Panc1 (cell line): Measurements from ENCODE around the gene VAMP2. TPM values are rescaled to one million over a fixed set of nuclear protein-coding genes. Genes with fewer than 3 reads are reported as not detected.

Experiments
- ATAC-seq: fragments of 200-7000 bp; cut with Tn5 transposase; 2 replicates; pipeline ENCODE4 v1.9.1; 2020; ENCODE audit warnings: mild to moderate bottlenecking, moderate library complexity
- BruUV-seq: library from RNA; stranded (reverse); fragments of 400-500 nt; replicated peaks from 2 replicates; lab custom pipeline; 2021; lab: Mats Ljungman, UMichigan
- CTCF ChIA-PET: fragments of 300-600 bp; sonication (Branson Sonifier 250); formaldehyde crosslinking; loops from one replicate; lab custom pipeline; 2022; ENCODE audit warnings: antibody characterized with exemption; lab: Charles Lee
- POLR2A ChIA-PET: fragments of 300-600 bp; sonication (Branson Sonifier 250); formaldehyde crosslinking; loops from one replicate; lab custom pipeline; 2022; ENCODE audit warnings: antibody characterized with exemption; lab: Charles Lee
- DNase-seq: peaks from one replicate; pipeline ENCODE4 v3.0.0-alpha.2; 2010; ENCODE audit warnings: low read depth, low spot score
- H3K27ac ChIP-seq: 2 replicates; pipeline ENCODE4 v1.5.1; 2011; ENCODE audit warnings: mild to moderate bottlenecking, low read length, inconsistent platforms
- H3K27me3 ChIP-seq: fragments of 200-500 bp; sonication (Bioruptor generic); 2 replicates; pipeline ENCODE4 v1.6.0; 2014; ENCODE audit warnings: low read length, inconsistent platforms; ENCODE audit not compliant: control insufficient read depth, insufficient read depth
- H3K36me3 ChIP-seq: fragments of 200-500 bp; sonication (Bioruptor generic); 2 replicates; pipeline ENCODE4 v1.5.1; 2014; ENCODE audit warnings: inconsistent platforms, mild to moderate bottlenecking, low read length, moderate library complexity; ENCODE audit not compliant: control insufficient read depth, insufficient read depth
- H3K4me1 ChIP-seq: 2 replicates; pipeline ENCODE4 v1.5.1; 2011; ENCODE audit warnings: inconsistent platforms, mild to moderate bottlenecking, low read length, moderate library complexity; ENCODE audit not compliant: control insufficient read depth, insufficient read depth
- H3K4me3 ChIP-seq, 2 experiments: 2 replicates each; pipeline ENCODE4 v1.5.1; 2011 to 2012; ENCODE audit warnings: low read depth in 2 of 2, low read length in 2 of 2, mild to moderate bottlenecking in 2 of 2, inconsistent platforms in 1 of 2, moderate library complexity in 1 of 2
- H3K9me3 ChIP-seq: fragments of 200-500 bp; sonication (Bioruptor generic); 2 replicates; pipeline ENCODE4 v1.5.1; 2014; ENCODE audit warnings: low read depth, mild to moderate bottlenecking, inconsistent platforms, low read length, moderate library complexity; ENCODE audit not compliant: control insufficient read depth, insufficient read depth
- POLR2AphosphoS5 ChIP-seq: IDR thresholded peaks from 2 replicates; pipeline ENCODE4 v1.6.1; 2012; ENCODE audit warnings: mild to moderate bottlenecking, low read depth, low read length, moderate library complexity
- SIN3A ChIP-seq: IDR thresholded peaks from 2 replicates; pipeline ENCODE4 v1.6.1; 2012; ENCODE audit warnings: low read depth, mild to moderate bottlenecking, low read length, moderate library complexity, borderline replicate concordance; ENCODE audit not compliant: insufficient read depth
- TCF7L2 ChIP-seq: IDR thresholded peaks from 2 replicates; pipeline ENCODE4 v1.6.1; 2011; ENCODE audit warnings: mild to moderate bottlenecking, low read depth, low read length, inconsistent platforms
- in situ Hi-C: cut with HindIII; loops from 2 replicates; pipeline ENCODE4 v1.10.0; 2016; ENCODE audit warnings: low sequenced_read_pairs, low pct_unique_long_range_greater_than_20kb
- intact Hi-C: fragments of 100-400 bp; cut with micrococcal nuclease; formaldehyde crosslinking; loops from one replicate; pipeline ENCODE4 v1.10.0; 2022; ENCODE audit not compliant: unreplicated experiment
- total RNA-seq: library from RNA; stranded (reverse); gene quantifications from one replicate; pipeline ENCODE4 v1.2.1, GENCODE V29; 2021; ENCODE audit not compliant: unreplicated experiment
- TF ChIP-seq, protein P1 (sequence below), 2 experiments: IDR thresholded peaks; 2 replicates each; pipeline ENCODE4 v1.6.1; 2011 to 2012; ENCODE audit warnings: low read depth in 2 of 2, control low read depth in 1 of 2, low read length in 1 of 2, mild to moderate bottlenecking in 1 of 2, moderate library complexity in 1 of 2; ENCODE audit not compliant: insufficient read depth in 1 of 2
- TF ChIP-seq, protein P2 (sequence below): fragments of 450-650 bp; IDR thresholded peaks from 2 replicates; pipeline ENCODE4 v1.5.1; 2017; ENCODE audit warnings: mild to moderate bottlenecking

VAMP2 gene
- total RNA-seq, 1 experiment from 2014 or later: 28.6 TPM

- CTCF ChIA-PET: no interaction called here
Measured at GRCh38 chr17:8142158-8142886, 20.4 kb downstream of the VAMP2 start.

GRCh38 chr17:8141741-8142140 lies 21.0 kb downstream of the VAMP2 start:
- TF ChIP-seq SIN3A (no peak), POLR2AphosphoS5 (no peak), TCF7L2 (no peak)
- TF ChIP-seq, protein P1, sequence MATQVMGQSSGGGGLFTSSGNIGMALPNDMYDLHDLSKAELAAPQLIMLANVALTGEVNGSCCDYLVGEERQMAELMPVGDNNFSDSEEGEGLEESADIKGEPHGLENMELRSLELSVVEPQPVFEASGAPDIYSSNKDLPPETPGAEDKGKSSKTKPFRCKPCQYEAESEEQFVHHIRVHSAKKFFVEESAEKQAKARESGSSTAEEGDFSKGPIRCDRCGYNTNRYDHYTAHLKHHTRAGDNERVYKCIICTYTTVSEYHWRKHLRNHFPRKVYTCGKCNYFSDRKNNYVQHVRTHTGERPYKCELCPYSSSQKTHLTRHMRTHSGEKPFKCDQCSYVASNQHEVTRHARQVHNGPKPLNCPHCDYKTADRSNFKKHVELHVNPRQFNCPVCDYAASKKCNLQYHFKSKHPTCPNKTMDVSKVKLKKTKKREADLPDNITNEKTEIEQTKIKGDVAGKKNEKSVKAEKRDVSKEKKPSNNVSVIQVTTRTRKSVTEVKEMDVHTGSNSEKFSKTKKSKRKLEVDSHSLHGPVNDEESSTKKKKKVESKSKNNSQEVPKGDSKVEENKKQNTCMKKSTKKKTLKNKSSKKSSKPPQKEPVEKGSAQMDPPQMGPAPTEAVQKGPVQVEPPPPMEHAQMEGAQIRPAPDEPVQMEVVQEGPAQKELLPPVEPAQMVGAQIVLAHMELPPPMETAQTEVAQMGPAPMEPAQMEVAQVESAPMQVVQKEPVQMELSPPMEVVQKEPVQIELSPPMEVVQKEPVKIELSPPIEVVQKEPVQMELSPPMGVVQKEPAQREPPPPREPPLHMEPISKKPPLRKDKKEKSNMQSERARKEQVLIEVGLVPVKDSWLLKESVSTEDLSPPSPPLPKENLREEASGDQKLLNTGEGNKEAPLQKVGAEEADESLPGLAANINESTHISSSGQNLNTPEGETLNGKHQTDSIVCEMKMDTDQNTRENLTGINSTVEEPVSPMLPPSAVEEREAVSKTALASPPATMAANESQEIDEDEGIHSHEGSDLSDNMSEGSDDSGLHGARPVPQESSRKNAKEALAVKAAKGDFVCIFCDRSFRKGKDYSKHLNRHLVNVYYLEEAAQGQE (IDR thresholded peaks at IDR 0.05; ENCODE audit: insufficient read depth in 1 of 2, low read depth in 2 of 2, low read length in 1 of 2): no peak
- TF ChIP-seq, protein P2, sequence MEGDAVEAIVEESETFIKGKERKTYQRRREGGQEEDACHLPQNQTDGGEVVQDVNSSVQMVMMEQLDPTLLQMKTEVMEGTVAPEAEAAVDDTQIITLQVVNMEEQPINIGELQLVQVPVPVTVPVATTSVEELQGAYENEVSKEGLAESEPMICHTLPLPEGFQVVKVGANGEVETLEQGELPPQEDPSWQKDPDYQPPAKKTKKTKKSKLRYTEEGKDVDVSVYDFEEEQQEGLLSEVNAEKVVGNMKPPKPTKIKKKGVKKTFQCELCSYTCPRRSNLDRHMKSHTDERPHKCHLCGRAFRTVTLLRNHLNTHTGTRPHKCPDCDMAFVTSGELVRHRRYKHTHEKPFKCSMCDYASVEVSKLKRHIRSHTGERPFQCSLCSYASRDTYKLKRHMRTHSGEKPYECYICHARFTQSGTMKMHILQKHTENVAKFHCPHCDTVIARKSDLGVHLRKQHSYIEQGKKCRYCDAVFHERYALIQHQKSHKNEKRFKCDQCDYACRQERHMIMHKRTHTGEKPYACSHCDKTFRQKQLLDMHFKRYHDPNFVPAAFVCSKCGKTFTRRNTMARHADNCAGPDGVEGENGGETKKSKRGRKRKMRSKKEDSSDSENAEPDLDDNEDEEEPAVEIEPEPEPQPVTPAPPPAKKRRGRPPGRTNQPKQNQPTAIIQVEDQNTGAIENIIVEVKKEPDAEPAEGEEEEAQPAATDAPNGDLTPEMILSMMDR: no peak
- intact Hi-C loops: no loop called here
- Histone ChIP-seq H3K9me3 (no peaks in the 10 kb centered on the region), H3K4me3 (no peak overlapping the region), H3K27me3 (no peaks in the 10 kb centered on the region), H3K36me3 (no peaks in the 10 kb centered on the region; the same call in 1 of the 2 replicates), H3K27ac (no peak overlapping the region), H3K4me1 (no peaks in the 10 kb centered on the region)
- CTCF ChIA-PET: no interaction called here
- POLR2A ChIA-PET: interaction anchor here (0.6 kb wide), 1 partner anchor 527 kb away, joined by 3 read pairs; the partner anchor contains the start of gene FXR2
- in situ Hi-C loops: no loop called here
- DNase-seq (no peak), ATAC-seq (no peak)
- no TSS peak for BruUV-seq

More at GRCh38 chr17:8142158-8142886, 20.4 kb downstream of the VAMP2 start:
- no TSS peak for BruUV-seq
- intact Hi-C loops: no loop called here
- Histone ChIP-seq H3K9me3 (no peaks in the 10 kb centered on the region), H3K27ac (no peak overlapping the region), H3K36me3 (no peaks in the 10 kb centered on the region; the same call in 1 of the 2 replicates), H3K27me3 (no peaks in the 10 kb centered on the region), H3K4me1 (no peaks in the 10 kb centered on the region), H3K4me3 (no peak overlapping the region)
- TF ChIP-seq, protein P2: no peak
- TF ChIP-seq SIN3A (no peak), TCF7L2 (no peak), POLR2AphosphoS5 (no peak)
- TF ChIP-seq, protein P1 (IDR thresholded peaks at IDR 0.05; ENCODE audit: insufficient read depth in 1 of 2, low read depth in 2 of 2, low read length in 1 of 2): no peak
- no peak for DNase-seq
- POLR2A ChIA-PET: no interaction called here
- in situ Hi-C loops: no loop called here
- ATAC-seq: no peak
